ENCODE results near the gene KCTD19.
A peak's percentile ranks its signal among the peaks of the same experiment; 100 is the strongest.
"Not testable (repeated sequence)": the region's sequence is repeated elsewhere in the genome, so short reads cannot be mapped to it uniquely, and the experiment has no call there.

The KCTD19 gene

DNA sequence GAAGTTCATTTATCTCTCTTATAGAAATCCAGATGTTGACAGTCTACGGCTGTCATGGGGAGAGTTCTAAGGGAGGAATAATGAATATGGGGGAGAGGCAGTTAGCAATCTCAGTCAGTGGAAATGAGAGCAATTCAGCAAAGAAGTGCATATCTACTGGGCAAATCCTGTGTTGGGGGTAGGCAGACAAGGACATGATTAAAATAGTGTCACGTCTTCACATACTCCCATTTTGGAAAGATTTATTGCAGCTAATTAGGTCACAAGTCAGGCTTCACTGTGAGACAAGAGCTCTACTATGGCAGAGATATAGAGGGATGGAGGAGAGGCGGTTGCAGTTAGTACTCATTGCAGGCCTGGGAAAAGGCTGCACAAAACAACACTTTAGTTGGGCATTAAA is 29.9 kb upstream of the KCTD19 start:
- TF ChIP-seq CTCF (conservative IDR thresholded peaks at IDR 0.05), result no peak
- no peak for TF ChIP-seq ZFX (IDR thresholded peaks at IDR 0.05)

GRCh38 chr16:67352463-67352862 is 25.9 kb upstream of the KCTD19 start:
- not testable (repeated sequence) for H3K27ac ChIP-seq

More for the DNA sequence above, 29.9 kb upstream of the KCTD19 start:
- H3K27ac ChIP-seq, result no peak overlapping the region

DNA sequence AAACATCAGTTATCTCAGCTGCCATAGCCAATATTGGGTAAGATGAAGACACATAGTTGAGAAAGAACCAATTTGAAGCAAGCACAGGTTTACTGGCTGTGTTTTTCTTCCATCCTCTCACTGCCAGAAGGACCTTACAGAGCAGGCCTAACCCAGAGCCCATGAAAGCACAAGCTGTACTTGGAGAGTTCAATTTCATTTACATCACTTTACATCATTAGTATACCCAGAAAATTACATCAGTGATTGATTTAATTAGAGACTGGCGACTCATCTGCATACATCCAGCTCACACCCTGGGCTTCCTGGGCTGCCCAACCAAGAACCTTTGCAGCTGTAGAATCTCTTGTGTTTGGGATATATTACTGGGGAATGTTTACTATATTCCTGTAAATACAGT is 23.8 kb upstream of the KCTD19 start:
- TF ChIP-seq ZFX (IDR thresholded peaks at IDR 0.05) (no peak), CTCF (conservative IDR thresholded peaks at IDR 0.05) (no peak)
- no peak overlapping the region for H3K27ac ChIP-seq

- H3K27ac ChIP-seq, result no peak overlapping the region
- TF ChIP-seq ZFX (IDR thresholded peaks at IDR 0.05), result no peak
- TF ChIP-seq CTCF (conservative IDR thresholded peaks at IDR 0.05), result peak; percentile 63
These were observed 22.6 kb upstream of the KCTD19 start for GRCh38 chr16:67349172-67349571.

- H3K27ac ChIP-seq, result no peak overlapping the region; the same call in 1 of the 2 replicates
These were observed 19.8 kb upstream of the KCTD19 start for GRCh38 chr16:67346341-67346740.

GRCh38 chr16:67345401-67345800 is 18.9 kb upstream of the KCTD19 start:
- TF ChIP-seq ZFX (IDR thresholded peaks at IDR 0.05) (no peak), CTCF (conservative IDR thresholded peaks at IDR 0.05) (no peak)
- H3K27ac ChIP-seq, result peak overlapping the region; percentile 68

More at GRCh38 chr16:67346341-67346740, 19.8 kb upstream of the KCTD19 start:
- TF ChIP-seq ZFX (IDR thresholded peaks at IDR 0.05) (no peak), CTCF (conservative IDR thresholded peaks at IDR 0.05) (no peak)

DNA sequence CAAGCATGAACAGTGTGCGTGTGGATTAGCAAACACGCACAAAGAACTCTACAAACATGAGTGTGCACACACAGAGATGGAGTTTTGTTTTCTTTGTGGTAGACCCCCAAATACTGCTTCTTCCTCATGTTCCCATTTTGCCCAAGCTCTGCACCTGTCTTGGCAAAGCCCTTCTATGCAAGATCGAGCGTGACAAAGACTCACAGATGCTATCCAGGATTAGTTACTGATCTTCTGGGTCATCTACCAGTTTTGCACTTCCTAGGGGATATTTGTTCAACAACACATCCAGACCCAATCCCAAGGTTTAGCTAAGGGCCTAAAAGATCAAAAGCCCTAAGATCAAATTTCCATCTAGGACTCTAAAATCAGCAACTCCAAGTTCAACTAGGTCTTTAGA is 16.1 kb upstream of the KCTD19 start:
- H3K27ac ChIP-seq, result no peak overlapping the region
- no peak for TF ChIP-seq CTCF (conservative IDR thresholded peaks at IDR 0.05)
- no peak for TF ChIP-seq ZFX (IDR thresholded peaks at IDR 0.05)

DNA sequence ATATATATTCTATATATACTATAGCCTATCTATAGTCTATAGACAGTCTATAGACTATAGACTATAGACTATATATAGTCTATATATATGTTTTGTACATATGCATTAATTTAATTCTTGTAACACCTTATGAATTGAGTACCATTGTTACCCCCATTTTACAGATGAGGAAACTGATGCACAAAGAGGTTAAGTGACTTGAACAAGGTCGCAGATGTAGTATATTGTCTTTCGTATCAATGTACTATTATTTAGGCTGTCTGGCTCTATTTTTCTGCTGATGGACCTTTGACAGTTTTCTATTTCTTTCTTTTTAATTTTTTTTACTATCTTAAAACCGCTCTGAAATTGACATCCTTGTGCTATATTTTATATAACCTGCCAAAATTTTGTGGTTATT is 14.7 kb upstream of the KCTD19 start:
- H3K27ac ChIP-seq, result no peak overlapping the region
- TF ChIP-seq ZFX (IDR thresholded peaks at IDR 0.05) (no peak), CTCF (conservative IDR thresholded peaks at IDR 0.05) (no peak)
